Kidney (tissue), 14 donors: Measurements from ENCODE around the gene CER1. TPM values are rescaled to one million over a fixed set of nuclear protein-coding genes. Genes with fewer than 3 reads are reported as not detected.

Experiments used
- DNase-seq, 5 donors: peaks; one replicate each; pipeline ENCODE4 v3.0.0-alpha.2; 2013 to 2020
- FAIRE-seq: peaks from 2 replicates; lab custom pipeline; 2012; peaks lifted over from hg19 to GRCh38; lab: Jason Lieb, UNC
- H3K27ac ChIP-seq, 2 donors: one replicate each; pipeline ENCODE4 v1.7.0; 2013; ENCODE audit warnings: low read depth in 2 of 2, low read length in 2 of 2, inconsistent platforms in 1 of 2
- H3K27me3 ChIP-seq: one replicate; pipeline ENCODE4 v1.7.1; 2013; ENCODE audit warnings: low read length, inconsistent platforms; ENCODE audit not compliant: control insufficient read depth, insufficient read depth
- H3K36me3 ChIP-seq, 3 donors: one replicate each; pipeline versions ENCODE4 v1.7.0 to v1.7.1; 2013; ENCODE audit warnings: low read length in 3 of 3, control low read depth in 1 of 3, inconsistent platforms in 1 of 3; ENCODE audit not compliant: insufficient read depth in 3 of 3, control insufficient read depth in 2 of 3
- H3K4me1 ChIP-seq, 3 donors: one replicate each; pipeline versions ENCODE4 v1.7.0 to v1.7.1; 2013; ENCODE audit warnings: low read length in 3 of 3, inconsistent platforms in 1 of 3, low read depth in 1 of 3; ENCODE audit not compliant: control insufficient read depth in 2 of 3, insufficient read depth in 2 of 3
- H3K4me3 ChIP-seq, 3 donors: one replicate each; pipeline versions ENCODE4 v1.7.0 to v1.8.1; 2013; ENCODE audit warnings: low read length in 3 of 3, control low read depth in 1 of 3, inconsistent platforms in 1 of 3
- H3K9ac ChIP-seq, 3 donors: one replicate each; pipeline versions ENCODE4 v1.7.0 to v1.7.1; 2013; ENCODE audit warnings: low read length in 3 of 3, control low read depth in 1 of 3, inconsistent platforms in 1 of 3
- H3K9me3 ChIP-seq, 3 donors: one replicate each; pipeline versions ENCODE4 v1.7.0 to v1.7.1; 2013; ENCODE audit warnings: low read length in 3 of 3, control low read depth in 1 of 3, inconsistent platforms in 1 of 3; ENCODE audit not compliant: control insufficient read depth in 2 of 3, insufficient read depth in 1 of 3
- intact Hi-C: fragments of 100-400 bp; cut with DNase I; formaldehyde crosslinking; loops from one replicate; pipeline ENCODE4 v1.11.1; 2022
- polyA plus RNA-seq: library from polyadenylated mRNA; stranded (reverse); fragments of 350-450 nt; fragmentation: Illumina TruSeq; extraction: RNeasy Lipid Tissue Mini Kit (QIAGEN cat#74804); gene quantifications from one replicate; pipeline ENCODE4 v1.2.3, GENCODE V29; 2014; ENCODE audit warnings: low read depth, low replicate concordance; ENCODE audit not compliant: insufficient read depth
- total RNA-seq: library from RNA; stranded (reverse); fragmentation: NEBNext Ultra II Directional; extraction: Animal tissue kit (Norgen Biotek cat#: 25700); gene quantifications from one replicate; pipeline ENCODE4 v1.2.1, GENCODE V29; 2021
- TF ChIP-seq, protein P1 (sequence below): IDR thresholded peaks from 3 replicates; pipeline ENCODE4 v1.5.1; 2012; ENCODE audit warnings: mild to moderate bottlenecking, moderate library complexity, borderline replicate concordance; ENCODE audit not compliant: insufficient read depth; ENCODE audit errors: extremely low read depth
- donor health status: control.
- donor health status: control.
- donor health status: control.
- donor health status: control.
- donor health status: control.
- donor health status: DM: yes; HTN: yes; CAD: no.
- donor health status: Normal renal cell carcinoma (clear cell type).

The CER1 gene
- total and polyA plus RNA-seq, 2 donors from 2014 or later, result 0.45 TPM; not detected in 1

DNA sequence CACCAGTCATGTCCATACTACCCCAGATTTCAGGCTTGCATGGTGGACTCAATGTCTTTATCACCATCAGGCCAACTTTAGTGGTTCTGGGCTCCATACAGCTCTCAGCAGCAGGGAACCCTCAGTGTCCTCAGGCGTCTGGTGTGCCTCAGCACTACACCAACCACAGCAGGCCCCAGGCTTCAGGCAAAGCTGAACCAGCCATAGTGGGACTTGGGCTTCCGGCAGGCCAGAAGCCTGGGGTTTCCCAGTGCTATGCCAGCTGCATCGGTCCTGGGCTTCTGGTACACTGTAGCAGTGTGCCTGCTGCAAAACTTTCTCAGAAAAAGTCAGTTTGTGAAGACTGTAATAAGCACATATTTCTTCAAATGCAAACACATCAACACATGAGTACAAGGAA lies 18.3 kb downstream of the CER1 start:
- Histone ChIP-seq H3K27me3 (no peaks in the 10 kb centered on the region), H3K9ac (no peak overlapping the region), H3K27ac (no peak overlapping the region), H3K9me3 (peaks cover 0 to 6% (median 2%) of the 10 kb centered on the region in 3 donors), H3K4me1 (no peaks in the 10 kb centered on the region), H3K36me3 (no peaks in the 10 kb centered on the region), H3K4me3 (no peak overlapping the region)
- FAIRE-seq, result no peak
- peak in 1 of 5 donors; percentile 55 for DNase-seq
- TF ChIP-seq, protein P1, sequence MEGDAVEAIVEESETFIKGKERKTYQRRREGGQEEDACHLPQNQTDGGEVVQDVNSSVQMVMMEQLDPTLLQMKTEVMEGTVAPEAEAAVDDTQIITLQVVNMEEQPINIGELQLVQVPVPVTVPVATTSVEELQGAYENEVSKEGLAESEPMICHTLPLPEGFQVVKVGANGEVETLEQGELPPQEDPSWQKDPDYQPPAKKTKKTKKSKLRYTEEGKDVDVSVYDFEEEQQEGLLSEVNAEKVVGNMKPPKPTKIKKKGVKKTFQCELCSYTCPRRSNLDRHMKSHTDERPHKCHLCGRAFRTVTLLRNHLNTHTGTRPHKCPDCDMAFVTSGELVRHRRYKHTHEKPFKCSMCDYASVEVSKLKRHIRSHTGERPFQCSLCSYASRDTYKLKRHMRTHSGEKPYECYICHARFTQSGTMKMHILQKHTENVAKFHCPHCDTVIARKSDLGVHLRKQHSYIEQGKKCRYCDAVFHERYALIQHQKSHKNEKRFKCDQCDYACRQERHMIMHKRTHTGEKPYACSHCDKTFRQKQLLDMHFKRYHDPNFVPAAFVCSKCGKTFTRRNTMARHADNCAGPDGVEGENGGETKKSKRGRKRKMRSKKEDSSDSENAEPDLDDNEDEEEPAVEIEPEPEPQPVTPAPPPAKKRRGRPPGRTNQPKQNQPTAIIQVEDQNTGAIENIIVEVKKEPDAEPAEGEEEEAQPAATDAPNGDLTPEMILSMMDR, result no peak
- intact Hi-C loops, result no loop called here

DNA sequence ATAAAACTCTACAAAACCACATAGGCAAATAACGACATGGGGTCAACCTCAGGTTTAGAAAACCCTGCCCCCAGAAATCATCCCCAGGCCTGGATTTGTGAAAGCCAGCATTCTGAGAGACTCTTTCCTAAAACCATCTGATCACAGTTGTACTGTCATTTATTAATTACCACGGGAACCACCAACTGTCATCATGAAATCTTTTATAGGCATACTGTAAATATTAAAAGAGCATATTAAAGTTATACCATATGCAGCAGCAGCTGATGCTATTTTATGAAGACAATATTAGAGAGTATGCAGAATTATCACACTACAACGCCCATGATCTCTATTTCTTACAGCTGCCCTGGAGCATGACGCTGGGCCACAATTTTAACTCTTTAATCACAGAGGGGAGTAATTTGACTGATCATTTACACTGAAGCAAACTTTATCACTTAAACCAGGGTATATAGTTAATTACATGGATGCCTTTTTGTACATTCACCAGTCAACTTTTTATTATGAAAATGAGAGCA lies 20.3 kb downstream of the CER1 start:
- no peaks in the 10 kb centered on the region for H3K27me3 ChIP-seq
- no peak for DNase-seq
- no peaks in the 10 kb centered on the region for H3K4me1 ChIP-seq
- H3K9ac ChIP-seq, result no peak overlapping the region
- no peaks in the 10 kb centered on the region for H3K36me3 ChIP-seq
- no peak overlapping the region for H3K4me3 ChIP-seq
- TF ChIP-seq, protein P1, result no peak
- H3K9me3 ChIP-seq, result peaks cover 0 to 5% (median 2%) of the 10 kb centered on the region in 3 donors
- FAIRE-seq, result no peak
- no peak overlapping the region for H3K27ac ChIP-seq
- intact Hi-C loops, result no loop called here

DNA sequence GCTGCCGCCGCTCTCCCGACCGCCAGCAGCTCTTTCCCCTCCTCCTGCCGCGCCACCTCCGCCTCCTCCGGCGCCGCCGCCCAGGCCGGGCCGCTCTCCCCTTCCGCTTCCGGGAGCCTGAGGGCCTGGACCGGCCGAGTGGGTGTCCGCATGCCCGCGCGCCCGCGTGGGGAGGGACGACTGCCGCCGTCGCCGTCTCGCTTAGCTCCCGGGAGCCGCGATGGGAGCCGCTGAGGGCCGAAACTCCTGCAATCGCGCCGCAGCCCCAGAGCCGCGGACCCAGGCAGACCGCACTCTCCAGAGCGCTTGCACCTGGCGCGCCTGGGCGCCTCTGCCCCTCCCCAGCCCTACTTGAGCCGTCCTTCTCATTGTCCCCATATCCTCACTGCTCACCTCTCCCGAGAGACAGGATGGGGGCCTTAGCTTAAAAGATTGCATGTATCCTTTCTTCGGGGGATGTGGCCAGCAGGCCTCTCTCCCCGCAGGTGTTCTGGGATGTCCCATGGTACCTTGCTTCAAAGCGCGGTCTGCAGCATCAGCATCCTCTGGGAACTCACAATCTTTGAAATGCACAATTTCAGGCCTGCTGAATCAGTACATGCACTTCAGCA lies 29.2 kb downstream of the CER1 start, which contains the start of gene ZDHHC21:
TSS of gene ZDHHC21 (minus strand) at position 182 of the 611 bp plus-strand sequence. CDS start 19,092 bp downstream, outside the sequence.
- intact Hi-C loops, result no loop called here
- Histone ChIP-seq H3K9me3 (no peaks in the 10 kb centered on the region), H3K36me3 (peaks cover 0 to 3% (median 3%) of the 10 kb centered on the region in 3 donors), H3K9ac (peak within 1 kb of the TSS; percentile 12 to 59 (median 48)), H3K27me3 (no peaks in the 10 kb centered on the region), H3K27ac (no peak within 1 kb of the TSS), H3K4me3 (peak within 1 kb of the TSS; percentile 68 to 70 (median 68)), H3K4me1 (peaks cover 0 to 5% (median 0%) of the 10 kb centered on the region in 3 donors)
- TF ChIP-seq, protein P1, result no peak
- peak; percentile 71 to 94 (median 82) for DNase-seq
- FAIRE-seq, result no peak
